ENCODE data around the gene EHF. TPM values are rescaled to one million over a fixed set of nuclear protein-coding genes. Genes with fewer than 3 reads are reported as not detected.

The EHF gene
- total and polyA plus RNA-seq, 7 donors: 0.04 to 0.20 (median 0.13) TPM; not detected in 1

- no peak overlapping the region for H3K4me3 ChIP-seq
- H3K27me3 ChIP-seq (ENCODE audit: insufficient read depth in 3 of 3, low read length in 2 of 3): no peaks in the 10 kb centered on the region
- no peaks in the 10 kb centered on the region for H3K4me1 ChIP-seq
- H3K9me3 ChIP-seq: no peaks in the 10 kb centered on the region
- WGBS, 3 donors: 79 to 85% (median 85%) methylated on average over 4 of the region's 4 CpGs
- no peak for TF ChIP-seq CTCF (IDR thresholded peaks at IDR 0.05)
- ATAC-seq: peak in 1 of 4 donors; percentile 83
- intact Hi-C loops (cut with DNase I): loop anchor here in 1 of 2 donors (5.0 kb wide), 1 partner anchor 81 kb away; no protein-coding TSS in a partner anchor
- H3K36me3 ChIP-seq (ENCODE audit: insufficient read depth in 1 of 2, low read depth in 1 of 2): no peaks in the 10 kb centered on the region
- no peak overlapping the region for H3K27ac ChIP-seq
- no peak for DNase-seq
Observed at GRCh38 chr11:34667810-34668582, 47.1 kb downstream of the EHF start.

DNA sequence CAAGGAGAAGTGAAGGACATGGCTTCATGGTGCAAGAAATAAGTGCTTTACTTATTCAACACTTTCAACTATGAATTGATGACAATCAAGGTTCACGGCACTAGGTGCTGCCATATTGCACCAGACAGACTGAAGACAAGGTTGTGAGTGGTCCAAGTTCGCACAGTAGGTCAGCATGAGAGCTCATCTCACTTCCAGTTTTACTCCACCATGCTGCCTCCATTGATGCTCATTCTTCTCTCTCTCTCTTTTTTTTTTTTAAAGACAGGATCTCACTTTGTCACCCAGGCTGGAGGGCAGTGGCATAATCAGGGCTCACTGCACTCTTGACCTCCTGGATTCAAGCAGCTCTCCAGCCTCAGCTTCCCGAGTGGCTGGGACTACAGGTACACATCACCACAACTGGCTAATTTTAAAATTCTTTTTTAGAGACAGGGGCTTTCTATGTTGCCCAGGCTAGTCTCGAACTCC is 47.7 kb downstream of the EHF start:
- no peak for TF ChIP-seq CTCF (IDR thresholded peaks at IDR 0.05)
- Histone ChIP-seq H3K27ac (no peak overlapping the region), H3K36me3 (ENCODE audit: insufficient read depth in 1 of 2, low read depth in 1 of 2) (no peaks in the 10 kb centered on the region), H3K9me3 (no peaks in the 10 kb centered on the region), H3K4me1 (no peaks in the 10 kb centered on the region), H3K27me3 (ENCODE audit: insufficient read depth in 3 of 3, low read length in 2 of 3) (no peaks in the 10 kb centered on the region), H3K4me3 (no peak overlapping the region)
- WGBS, 3 donors: 88 to 92% (median 90%) methylated on average over 4 of the region's 4 CpGs
- intact Hi-C loops (cut with DNase I): loop anchor here in 1 of 2 donors (5.0 kb wide), 1 partner anchor 81 kb away; no protein-coding TSS in a partner anchor
- DNase-seq: no peak
- no peak for ATAC-seq

GRCh38 chr11:34669458-34669857 is 48.6 kb downstream of the EHF start:
- Histone ChIP-seq H3K9me3 (no peaks in the 10 kb centered on the region), H3K36me3 (ENCODE audit: insufficient read depth in 1 of 2, low read depth in 1 of 2) (no peaks in the 10 kb centered on the region), H3K27me3 (ENCODE audit: insufficient read depth in 3 of 3, low read length in 2 of 3) (no peaks in the 10 kb centered on the region), H3K4me3 (no peak overlapping the region), H3K4me1 (no peaks in the 10 kb centered on the region), H3K27ac (no peak overlapping the region)
- ATAC-seq: no peak
- 73 to 78% (median 78%) methylated on average over 3 of the region's 3 CpGs for WGBS, 3 donors
- no peak for DNase-seq
- intact Hi-C loops (cut with DNase I): loop anchor here in 1 of 2 donors (5.0 kb wide), 1 partner anchor 82 kb away; no protein-coding TSS in a partner anchor
- no peak for TF ChIP-seq CTCF (IDR thresholded peaks at IDR 0.05)

GRCh38 chr11:34671117-34671516 is 50.2 kb downstream of the EHF start:
- no peaks in the 10 kb centered on the region for H3K36me3 ChIP-seq (ENCODE audit: insufficient read depth in 1 of 2, low read depth in 1 of 2)
- ATAC-seq: no peak
- intact Hi-C loops (cut with DNase I): no loop called here
- 84 to 91% (median 87%) methylated on average over 1 of the region's 1 CpG for WGBS, 3 donors
- no peaks in the 10 kb centered on the region for H3K4me1 ChIP-seq
- no peak for DNase-seq
- no peak overlapping the region for H3K27ac ChIP-seq
- H3K27me3 ChIP-seq (ENCODE audit: insufficient read depth in 3 of 3, low read length in 2 of 3): no peaks in the 10 kb centered on the region
- H3K9me3 ChIP-seq: no peaks in the 10 kb centered on the region
- no peak overlapping the region for H3K4me3 ChIP-seq
- no peak for TF ChIP-seq CTCF (IDR thresholded peaks at IDR 0.05)
